Panc1 (cell line): ENCODE data around the gene KIAA0930.

ENCODE experiments used
- CTCF ChIP-seq: fragments of 450-650 bp; IDR thresholded peaks from 2 replicates; pipeline ENCODE4 v1.5.1; 2017; ENCODE audit warnings: mild to moderate bottlenecking
- POLR2AphosphoS5 ChIP-seq: IDR thresholded peaks from 2 replicates; pipeline ENCODE4 v1.6.1; 2012; ENCODE audit warnings: mild to moderate bottlenecking, low read depth, low read length, moderate library complexity

- TF ChIP-seq CTCF (no peak), POLR2AphosphoS5 (no peak)
These were observed 14.1 kb upstream of the KIAA0930 start for GRCh38 chr22:45254789-45255278.
